ENCODE results near the gene HIVEP3. TPM values are rescaled to one million over a fixed set of nuclear protein-coding genes. Genes with fewer than 3 reads are reported as not detected.

The HIVEP3 gene
- total RNA-seq, 1 donor from 2014 or later = 0.37 TPM

DNA sequence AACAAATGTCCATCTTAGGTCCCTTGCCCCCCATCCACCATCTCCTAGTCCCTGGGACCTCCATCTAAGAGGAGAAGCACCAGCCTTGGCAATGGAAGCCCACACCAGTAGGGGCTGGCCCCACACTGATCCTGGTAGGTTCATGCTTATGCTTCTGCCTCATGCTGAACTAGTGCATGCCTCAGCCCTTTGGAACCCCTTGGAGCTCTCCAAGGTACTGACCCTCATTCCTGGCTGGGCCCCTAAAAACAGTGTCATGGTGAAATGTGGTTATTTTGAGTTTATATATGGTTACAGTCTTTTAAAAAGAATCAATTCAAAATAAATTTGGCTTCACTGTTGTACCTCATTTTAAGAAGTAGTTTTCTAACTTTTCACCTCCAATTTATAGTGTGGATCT lies 108.3 kb downstream of the HIVEP3 start:
- H2AFZ ChIP-seq (replicated peaks) = no peak overlapping the region
- peaks cover 9% of the 10 kb centered on the region for H3K27me3 Mint-ChIP-seq (ENCODE audit: insufficient read depth, low read depth)
- no peaks in the 10 kb centered on the region for H3K79me2 ChIP-seq (ENCODE audit: low read depth)
- H3K36me3 Mint-ChIP-seq = no peaks in the 10 kb centered on the region
- no peaks in the 10 kb centered on the region for H3K9me3 ChIP-seq (ENCODE audit: low read depth)
- H3K36me3 ChIP-seq = no peaks in the 10 kb centered on the region
- peaks cover 7% of the 10 kb centered on the region for H4K20me1 ChIP-seq (ENCODE audit: low read depth)
- no peak overlapping the region for H3K27ac Mint-ChIP-seq
- no peak overlapping the region for H3K4me3 Mint-ChIP-seq
- no peaks in the 10 kb centered on the region for H3K4me1 ChIP-seq
- peak; percentile 74 for DNase-seq (ENCODE audit: low spot score)
- TF ChIP-seq EZH2 (IDR thresholded peaks at IDR 0.05) (no peak), EZH2phosphoT487 (IDR thresholded peaks at IDR 0.05) (no peak)
- TF ChIP-seq, protein P1, sequence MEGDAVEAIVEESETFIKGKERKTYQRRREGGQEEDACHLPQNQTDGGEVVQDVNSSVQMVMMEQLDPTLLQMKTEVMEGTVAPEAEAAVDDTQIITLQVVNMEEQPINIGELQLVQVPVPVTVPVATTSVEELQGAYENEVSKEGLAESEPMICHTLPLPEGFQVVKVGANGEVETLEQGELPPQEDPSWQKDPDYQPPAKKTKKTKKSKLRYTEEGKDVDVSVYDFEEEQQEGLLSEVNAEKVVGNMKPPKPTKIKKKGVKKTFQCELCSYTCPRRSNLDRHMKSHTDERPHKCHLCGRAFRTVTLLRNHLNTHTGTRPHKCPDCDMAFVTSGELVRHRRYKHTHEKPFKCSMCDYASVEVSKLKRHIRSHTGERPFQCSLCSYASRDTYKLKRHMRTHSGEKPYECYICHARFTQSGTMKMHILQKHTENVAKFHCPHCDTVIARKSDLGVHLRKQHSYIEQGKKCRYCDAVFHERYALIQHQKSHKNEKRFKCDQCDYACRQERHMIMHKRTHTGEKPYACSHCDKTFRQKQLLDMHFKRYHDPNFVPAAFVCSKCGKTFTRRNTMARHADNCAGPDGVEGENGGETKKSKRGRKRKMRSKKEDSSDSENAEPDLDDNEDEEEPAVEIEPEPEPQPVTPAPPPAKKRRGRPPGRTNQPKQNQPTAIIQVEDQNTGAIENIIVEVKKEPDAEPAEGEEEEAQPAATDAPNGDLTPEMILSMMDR (IDR thresholded peaks at IDR 0.05) = no peak
- peaks cover 15% of the 10 kb centered on the region for H3K4me1 Mint-ChIP-seq
- no peak overlapping the region for H3K9ac ChIP-seq
- H3K4me3 ChIP-seq = no peak overlapping the region
- peaks cover 5% of the 10 kb centered on the region for H3F3A ChIP-seq (ENCODE audit: low read depth)
- H3K4me2 ChIP-seq = no peak overlapping the region
- no peak overlapping the region for H3K27ac ChIP-seq
- H3K27me3 ChIP-seq = no peaks in the 10 kb centered on the region
- no peaks in the 10 kb centered on the region for H3K9me3 Mint-ChIP-seq

DNA sequence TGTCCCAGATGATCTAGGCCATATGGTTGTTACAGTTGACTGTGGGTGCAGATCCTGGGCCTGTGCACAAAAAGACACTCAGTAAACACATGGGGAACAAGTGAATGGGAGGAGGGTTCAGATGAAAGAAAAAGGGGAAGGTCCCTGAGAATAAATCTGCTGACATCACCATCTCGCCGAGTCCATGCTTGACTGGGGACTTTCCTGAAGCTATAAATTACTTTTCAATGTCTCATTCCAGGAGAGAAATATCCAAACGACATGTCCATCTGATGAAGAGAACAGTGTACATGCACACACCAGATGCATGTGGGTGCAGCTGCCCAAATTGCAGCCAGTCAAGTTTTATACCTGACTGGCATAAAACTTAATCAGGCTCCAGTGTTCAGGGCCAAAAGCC lies 109.0 kb downstream of the HIVEP3 start:
- Mint-ChIP-seq H3K4me3 (no peak overlapping the region), H3K36me3 (no peaks in the 10 kb centered on the region), H3K27ac (no peak overlapping the region), H3K4me1 (peaks cover 15% of the 10 kb centered on the region), H3K9me3 (no peaks in the 10 kb centered on the region), H3K27me3 (ENCODE audit: insufficient read depth, low read depth) (peaks cover 9% of the 10 kb centered on the region)
- peaks cover 7% of the 10 kb centered on the region for H4K20me1 ChIP-seq (ENCODE audit: low read depth)
- peaks cover 5% of the 10 kb centered on the region for H3F3A ChIP-seq (ENCODE audit: low read depth)
- no peaks in the 10 kb centered on the region for H3K4me1 ChIP-seq
- no peaks in the 10 kb centered on the region for H3K36me3 ChIP-seq
- no peak overlapping the region for H3K27ac ChIP-seq
- H3K79me2 ChIP-seq (ENCODE audit: low read depth) = no peaks in the 10 kb centered on the region
- no peak overlapping the region for H3K4me3 ChIP-seq
- H3K27me3 ChIP-seq = no peaks in the 10 kb centered on the region
- no peak for DNase-seq (ENCODE audit: low spot score)
- H3K4me2 ChIP-seq = no peak overlapping the region
- H3K9ac ChIP-seq = no peak overlapping the region
- no peaks in the 10 kb centered on the region for H3K9me3 ChIP-seq (ENCODE audit: low read depth)
- no peak for TF ChIP-seq EZH2phosphoT487 (IDR thresholded peaks at IDR 0.05)
- no peak overlapping the region for H2AFZ ChIP-seq (replicated peaks)

DNA sequence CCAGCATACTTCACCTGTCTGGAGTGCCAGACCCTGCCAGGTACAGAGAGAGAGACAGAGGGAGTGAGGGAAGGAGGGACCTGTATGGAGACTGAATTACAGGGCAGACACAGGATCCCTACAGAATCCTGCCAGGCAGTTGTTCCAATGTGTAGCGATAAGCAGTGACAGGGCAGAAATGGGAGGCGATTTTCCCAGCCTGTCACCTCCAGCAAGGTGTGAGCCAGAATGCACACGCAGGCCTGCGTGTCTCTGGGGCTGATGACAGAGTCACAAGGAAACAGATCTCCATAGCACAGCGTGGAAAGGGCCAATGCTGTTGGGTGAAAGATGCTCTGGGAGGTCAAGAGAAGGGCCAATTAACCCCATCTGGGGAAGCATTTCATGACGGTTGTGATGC lies 111.3 kb downstream of the HIVEP3 start:
- no peak overlapping the region for H3K4me3 ChIP-seq
- DNase-seq (ENCODE audit: low spot score) = no peak
- H3K79me2 ChIP-seq (ENCODE audit: low read depth) = no peaks in the 10 kb centered on the region
- no peaks in the 10 kb centered on the region for H3K27me3 ChIP-seq
- no peaks in the 10 kb centered on the region for H3K36me3 ChIP-seq
- H3K9me3 Mint-ChIP-seq = no peaks in the 10 kb centered on the region
- no peaks in the 10 kb centered on the region for H3K9me3 ChIP-seq (ENCODE audit: low read depth)
- H3K27ac ChIP-seq = no peak overlapping the region
- no peak overlapping the region for H3K4me2 ChIP-seq
- H3F3A ChIP-seq (ENCODE audit: low read depth) = peaks cover 5% of the 10 kb centered on the region
- H2AFZ ChIP-seq (replicated peaks) = no peak overlapping the region
- H3K4me1 Mint-ChIP-seq = peaks cover 16% of the 10 kb centered on the region
- H3K27ac Mint-ChIP-seq = no peak overlapping the region
- H4K20me1 ChIP-seq (ENCODE audit: low read depth) = peaks cover 7% of the 10 kb centered on the region
- no peak overlapping the region for H3K9ac ChIP-seq
- H3K4me1 ChIP-seq = no peaks in the 10 kb centered on the region
- no peak for TF ChIP-seq EZH2phosphoT487 (IDR thresholded peaks at IDR 0.05)
- no peak for TF ChIP-seq EZH2 (IDR thresholded peaks at IDR 0.05)
- TF ChIP-seq, protein P1 (IDR thresholded peaks at IDR 0.05) = no peak
- no peak overlapping the region for H3K4me3 Mint-ChIP-seq
- H3K36me3 Mint-ChIP-seq = no peaks in the 10 kb centered on the region
- peaks cover 9% of the 10 kb centered on the region for H3K27me3 Mint-ChIP-seq (ENCODE audit: insufficient read depth, low read depth)

DNA sequence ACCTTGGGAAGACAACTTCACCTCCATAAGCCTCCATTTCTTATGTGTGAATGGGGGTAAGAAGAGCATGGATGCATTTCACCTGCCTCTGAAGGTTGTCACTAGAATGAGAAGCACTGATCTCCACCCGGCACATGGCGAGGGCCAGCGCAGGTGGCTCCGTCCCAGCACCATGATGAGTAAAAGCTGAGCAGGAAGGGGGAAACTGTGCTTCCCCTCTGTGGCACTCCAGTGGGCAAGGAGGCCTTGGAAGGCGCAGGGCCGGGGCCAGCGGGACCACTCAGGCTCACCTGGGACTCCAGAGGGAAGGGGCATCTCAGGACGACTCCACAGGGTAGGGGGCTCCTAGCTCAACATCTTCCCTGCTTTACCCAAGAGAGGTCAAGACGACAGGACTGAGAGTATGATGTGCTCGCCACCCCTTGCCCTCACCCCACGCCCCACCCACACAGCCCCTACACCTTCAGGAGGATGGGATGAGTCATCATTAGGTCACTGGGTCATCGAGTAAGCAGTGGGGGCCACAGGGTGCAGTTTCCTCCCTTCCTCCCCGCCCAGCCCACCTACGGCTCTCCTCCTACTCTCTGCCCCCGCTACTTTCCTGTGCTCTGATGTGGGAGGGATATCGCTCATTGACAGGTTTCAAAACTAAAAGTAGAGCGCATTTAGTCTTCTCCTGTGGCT lies 112.1 kb downstream of the HIVEP3 start:
- H3K27me3 ChIP-seq = no peaks in the 10 kb centered on the region
- no peak overlapping the region for H2AFZ ChIP-seq (replicated peaks)
- no peaks in the 10 kb centered on the region for H3K79me2 ChIP-seq (ENCODE audit: low read depth)
- H3K27me3 Mint-ChIP-seq (ENCODE audit: insufficient read depth, low read depth) = peaks cover 9% of the 10 kb centered on the region
- no peak overlapping the region for H3K27ac Mint-ChIP-seq
- no peak overlapping the region for H3K4me3 Mint-ChIP-seq
- no peaks in the 10 kb centered on the region for H3K36me3 Mint-ChIP-seq
- no peak for DNase-seq (ENCODE audit: low spot score)
- no peak overlapping the region for H3K9ac ChIP-seq
- H3K4me1 Mint-ChIP-seq = peaks cover 11% of the 10 kb centered on the region
- no peaks in the 10 kb centered on the region for H3K4me1 ChIP-seq
- no peak overlapping the region for H3K4me2 ChIP-seq
- peaks cover 5% of the 10 kb centered on the region for H3F3A ChIP-seq (ENCODE audit: low read depth)
- H3K36me3 ChIP-seq = no peaks in the 10 kb centered on the region
- peaks cover 7% of the 10 kb centered on the region for H4K20me1 ChIP-seq (ENCODE audit: low read depth)
- H3K9me3 ChIP-seq (ENCODE audit: low read depth) = no peaks in the 10 kb centered on the region
- no peaks in the 10 kb centered on the region for H3K9me3 Mint-ChIP-seq
- H3K27ac ChIP-seq = no peak overlapping the region
- H3K4me3 ChIP-seq = no peak overlapping the region
- TF ChIP-seq EZH2 (IDR thresholded peaks at IDR 0.05) = no peak
- TF ChIP-seq, protein P1 (IDR thresholded peaks at IDR 0.05) = no peak
- no peak for TF ChIP-seq EZH2phosphoT487 (IDR thresholded peaks at IDR 0.05)
